ENCODE results near the gene TEP1.

TEP1 gene

GRCh38 chr14:20380681-20381080 lies 32.6 kb downstream of the TEP1 start:
- TF ChIP-seq CTCF (IDR thresholded peaks at IDR 0.05; ENCODE audit: insufficient read depth, low read length) = no peak
- TF ChIP-seq GABPA (IDR thresholded peaks at IDR 0.05; ENCODE audit: low read depth) = no peak
- no peak for TF ChIP-seq REST (IDR thresholded peaks at IDR 0.05; ENCODE audit: insufficient replicate concordance, low read depth)
- TF ChIP-seq SPI1 (IDR thresholded peaks at IDR 0.05; ENCODE audit: borderline replicate concordance, low read depth) = no peak
- no peak for TF ChIP-seq POLR2AphosphoS5 (IDR thresholded peaks at IDR 0.05; ENCODE audit: low read depth)
- no peak for DNase-seq (ENCODE audit: low read depth in 1 of 2, low spot score in 1 of 2)
- Histone ChIP-seq H3K27me3 (ENCODE audit: insufficient read depth, poor library complexity, severe bottlenecking) (no peaks in the 10 kb centered on the region), H3K4me3 (replicated peaks; ENCODE audit: insufficient read depth, low read length) (no peak overlapping the region), H3K27ac (replicated peaks) (no peak overlapping the region)

GRCh38 chr14:20379743-20380142 lies 33.6 kb downstream of the TEP1 start:
- no peak overlapping the region for H3K4me3 ChIP-seq (replicated peaks; ENCODE audit: insufficient read depth, low read length)
- DNase-seq (ENCODE audit: low read depth in 1 of 2, low spot score in 1 of 2) = no peak
- H3K27ac ChIP-seq (replicated peaks) = no peak overlapping the region
- TF ChIP-seq POLR2AphosphoS5 (IDR thresholded peaks at IDR 0.05; ENCODE audit: low read depth) (no peak), CTCF (IDR thresholded peaks at IDR 0.05; ENCODE audit: insufficient read depth, low read length) (no peak), REST (IDR thresholded peaks at IDR 0.05; ENCODE audit: insufficient replicate concordance, low read depth) (no peak), SPI1 (IDR thresholded peaks at IDR 0.05; ENCODE audit: borderline replicate concordance, low read depth) (no peak), GABPA (IDR thresholded peaks at IDR 0.05; ENCODE audit: low read depth) (no peak)
- no peaks in the 10 kb centered on the region for H3K27me3 ChIP-seq (ENCODE audit: insufficient read depth, poor library complexity, severe bottlenecking)

- Histone ChIP-seq H3K27ac (replicated peaks) (no peak overlapping the region), H3K27me3 (ENCODE audit: insufficient read depth, poor library complexity, severe bottlenecking) (no peaks in the 10 kb centered on the region), H3K4me3 (replicated peaks; ENCODE audit: insufficient read depth, low read length) (no peak overlapping the region)
- TF ChIP-seq SPI1 (IDR thresholded peaks at IDR 0.05; ENCODE audit: borderline replicate concordance, low read depth) (no peak), REST (IDR thresholded peaks at IDR 0.05; ENCODE audit: insufficient replicate concordance, low read depth) (no peak), GABPA (IDR thresholded peaks at IDR 0.05; ENCODE audit: low read depth) (no peak), CTCF (IDR thresholded peaks at IDR 0.05; ENCODE audit: insufficient read depth, low read length) (no peak), POLR2AphosphoS5 (IDR thresholded peaks at IDR 0.05; ENCODE audit: low read depth) (no peak)
- DNase-seq (ENCODE audit: low read depth in 1 of 2, low spot score in 1 of 2) = no peak
Observed at GRCh38 chr14:20377171-20377570, 36.1 kb downstream of the TEP1 start.

Data from HL-60 (cell line).